ENCODE results near the gene DCDC1.

Gene DCDC1

GRCh38 chr11:31030138-31030792, 339.3 kb downstream of the DCDC1 start:
- TF ChIP-seq CTCF (IDR thresholded peaks at IDR 0.05; ENCODE audit: borderline replicate concordance, insufficient read depth, low read depth, low read length), result no peak
- no peak overlapping the region for H3K4me3 ChIP-seq (ENCODE audit: low read depth, low read length)

- H3K4me3 ChIP-seq (ENCODE audit: low read depth, low read length), result no peak overlapping the region
- TF ChIP-seq CTCF (IDR thresholded peaks at IDR 0.05; ENCODE audit: borderline replicate concordance, insufficient read depth, low read depth, low read length), result no peak
These were observed 343.2 kb downstream of the DCDC1 start for GRCh38 chr11:31026315-31026714.

GRCh38 chr11:31022080-31022479, 347.5 kb downstream of the DCDC1 start:
- no peak overlapping the region for H3K4me3 ChIP-seq (ENCODE audit: low read depth, low read length)
- no peak for TF ChIP-seq CTCF (IDR thresholded peaks at IDR 0.05; ENCODE audit: borderline replicate concordance, insufficient read depth, low read depth, low read length)

- no peak overlapping the region for H3K4me3 ChIP-seq (ENCODE audit: low read depth, low read length)
- no peak for TF ChIP-seq CTCF (IDR thresholded peaks at IDR 0.05; ENCODE audit: borderline replicate concordance, insufficient read depth, low read depth, low read length)
These were observed 349.8 kb downstream of the DCDC1 start for GRCh38 chr11:31019786-31020185.

GRCh38 chr11:31005202-31005601, 364.3 kb downstream of the DCDC1 start:
- no peak for TF ChIP-seq CTCF (IDR thresholded peaks at IDR 0.05; ENCODE audit: borderline replicate concordance, insufficient read depth, low read depth, low read length)
- no peak overlapping the region for H3K4me3 ChIP-seq (ENCODE audit: low read depth, low read length)

- no peak overlapping the region for H3K4me3 ChIP-seq (ENCODE audit: low read depth, low read length)
- TF ChIP-seq CTCF (IDR thresholded peaks at IDR 0.05; ENCODE audit: borderline replicate concordance, insufficient read depth, low read depth, low read length), result no peak
These were observed 368.1 kb downstream of the DCDC1 start for GRCh38 chr11:31001427-31001826.

- no peak overlapping the region for H3K4me3 ChIP-seq (ENCODE audit: low read depth, low read length)
- TF ChIP-seq CTCF (IDR thresholded peaks at IDR 0.05; ENCODE audit: borderline replicate concordance, insufficient read depth, low read depth, low read length), result no peak
These were observed 369.2 kb downstream of the DCDC1 start for GRCh38 chr11:31000381-31000780.
